ENCODE data around the gene TP53I11.

DNA sequence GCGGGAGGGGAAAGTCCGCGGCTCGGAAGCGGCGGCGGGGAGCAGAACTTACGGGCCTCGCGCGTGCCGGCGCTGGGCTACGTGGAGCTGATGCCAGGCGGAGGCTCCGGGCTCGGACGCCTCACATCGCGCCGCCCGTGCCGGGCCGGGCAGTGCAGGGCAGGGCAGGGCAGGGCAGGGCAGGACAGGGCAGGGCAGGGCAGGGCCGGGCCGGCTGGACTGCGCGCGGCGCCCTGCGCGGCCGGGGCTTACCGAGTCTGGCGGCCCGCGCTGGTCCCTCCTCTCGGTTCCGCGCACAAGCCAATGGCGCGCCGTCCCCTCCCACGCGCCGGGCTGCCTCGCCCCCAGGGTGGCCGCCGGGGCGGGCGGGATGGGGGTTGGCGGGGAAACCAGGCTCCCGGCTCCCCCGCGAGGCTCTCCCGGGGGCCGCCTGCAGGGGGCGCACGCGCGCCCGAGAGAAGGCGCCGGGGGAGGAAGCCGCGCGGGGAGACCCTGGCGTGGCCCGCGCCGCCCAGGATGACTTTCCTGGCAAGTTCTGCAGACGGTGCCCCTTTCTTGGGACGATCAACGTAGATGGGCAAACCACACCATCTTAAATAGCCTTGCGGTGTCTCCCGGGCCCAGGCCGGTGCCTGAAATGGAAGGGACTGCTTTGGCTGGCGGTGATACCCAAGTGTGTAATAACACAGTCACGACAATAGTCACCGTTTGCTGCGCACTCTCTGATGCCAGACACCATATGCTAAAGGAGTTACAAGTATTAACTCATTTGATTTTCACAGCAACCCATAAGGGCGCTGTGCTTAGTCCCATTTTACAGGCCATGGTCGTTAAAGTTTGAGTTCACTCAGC, at the start of gene TP53I11:
- TF ChIP-seq, protein P1, sequence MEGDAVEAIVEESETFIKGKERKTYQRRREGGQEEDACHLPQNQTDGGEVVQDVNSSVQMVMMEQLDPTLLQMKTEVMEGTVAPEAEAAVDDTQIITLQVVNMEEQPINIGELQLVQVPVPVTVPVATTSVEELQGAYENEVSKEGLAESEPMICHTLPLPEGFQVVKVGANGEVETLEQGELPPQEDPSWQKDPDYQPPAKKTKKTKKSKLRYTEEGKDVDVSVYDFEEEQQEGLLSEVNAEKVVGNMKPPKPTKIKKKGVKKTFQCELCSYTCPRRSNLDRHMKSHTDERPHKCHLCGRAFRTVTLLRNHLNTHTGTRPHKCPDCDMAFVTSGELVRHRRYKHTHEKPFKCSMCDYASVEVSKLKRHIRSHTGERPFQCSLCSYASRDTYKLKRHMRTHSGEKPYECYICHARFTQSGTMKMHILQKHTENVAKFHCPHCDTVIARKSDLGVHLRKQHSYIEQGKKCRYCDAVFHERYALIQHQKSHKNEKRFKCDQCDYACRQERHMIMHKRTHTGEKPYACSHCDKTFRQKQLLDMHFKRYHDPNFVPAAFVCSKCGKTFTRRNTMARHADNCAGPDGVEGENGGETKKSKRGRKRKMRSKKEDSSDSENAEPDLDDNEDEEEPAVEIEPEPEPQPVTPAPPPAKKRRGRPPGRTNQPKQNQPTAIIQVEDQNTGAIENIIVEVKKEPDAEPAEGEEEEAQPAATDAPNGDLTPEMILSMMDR (IDR thresholded peaks at IDR 0.05 in 4 of 5, conservative IDR thresholded peaks at IDR 0.05 in 1 of 5), result peak; percentile 26 to 74 (median 68)
- TF ChIP-seq POLR2A (IDR thresholded peaks at IDR 0.05), result peak; percentile 63 to 81

Data from gastrocnemius medialis (tissue), 4 donors.